HG03280 (cell line): Measurements from ENCODE around the gene PANK4.
"Not testable (repeated sequence)": the region's sequence is repeated elsewhere in the genome, so short reads cannot be mapped to it uniquely, and the experiment has no call there.

Experiments used
- ATAC-seq: cut with Tn5 transposase; IDR thresholded peaks from one replicate; pipeline ENCODE4 v1.9.1; 2021; ENCODE audit warnings: mild to moderate bottlenecking, moderate library complexity; ENCODE audit not compliant: unreplicated experiment

PANK4 gene

DNA sequence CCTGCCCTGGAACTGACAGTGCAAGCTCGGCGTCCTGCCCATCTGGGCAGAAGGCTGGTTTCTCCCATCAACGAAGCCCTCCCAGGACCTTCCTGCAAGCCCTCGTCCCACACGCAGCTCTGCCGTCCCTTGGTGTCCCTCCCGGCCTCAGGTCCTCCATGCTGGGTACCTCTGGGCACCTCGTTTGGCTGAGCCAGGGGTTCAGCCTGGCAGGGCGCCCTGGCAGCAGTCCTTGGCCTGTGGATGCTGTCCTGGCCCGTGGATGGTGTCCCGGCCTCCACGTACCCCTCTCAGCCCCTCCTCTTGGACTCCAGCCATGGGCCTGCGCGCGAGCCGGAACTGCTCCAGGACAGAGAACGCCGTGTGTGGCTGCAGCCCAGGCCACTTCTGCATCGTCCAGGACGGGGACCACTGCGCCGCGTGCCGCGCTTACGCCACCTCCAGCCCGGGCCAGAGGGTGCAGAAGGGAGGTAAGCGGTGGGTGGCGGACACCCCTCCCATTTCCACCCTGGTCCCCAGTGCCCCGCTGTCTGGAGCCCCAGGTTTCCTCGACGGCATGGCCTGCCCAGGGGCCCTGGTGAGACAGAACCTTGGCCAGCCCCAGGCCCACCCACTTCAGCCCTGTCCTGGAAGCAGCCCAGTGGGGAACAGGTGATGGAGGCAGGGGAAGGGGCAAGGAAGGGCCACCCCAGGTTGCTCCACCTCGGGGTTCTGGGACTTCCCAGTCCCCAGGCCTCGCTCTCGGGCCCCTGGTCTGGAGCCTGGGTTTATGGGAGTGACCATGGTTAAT, 33.3 kb upstream of the PANK4 start:
- no peak for ATAC-seq

DNA sequence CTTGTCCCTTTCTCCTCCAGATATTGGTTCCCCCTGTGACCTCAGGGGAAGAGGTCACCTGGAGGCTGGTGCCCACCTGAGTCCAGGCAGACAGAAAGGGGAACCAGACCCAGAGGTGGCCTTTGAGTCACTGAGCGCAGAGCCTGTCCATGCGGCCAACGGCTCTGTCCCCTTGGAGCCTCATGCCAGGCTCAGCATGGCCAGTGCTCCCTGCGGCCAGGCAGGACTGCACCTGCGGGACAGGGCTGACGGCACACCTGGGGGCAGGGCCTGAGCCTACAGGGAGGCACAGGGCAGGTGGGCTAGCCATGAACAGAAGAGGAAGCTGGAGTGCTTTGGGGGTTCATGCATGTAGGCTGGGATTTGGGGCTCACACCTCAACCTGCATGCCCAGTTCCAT, 32.5 kb upstream of the PANK4 start:
- no peak for ATAC-seq

DNA sequence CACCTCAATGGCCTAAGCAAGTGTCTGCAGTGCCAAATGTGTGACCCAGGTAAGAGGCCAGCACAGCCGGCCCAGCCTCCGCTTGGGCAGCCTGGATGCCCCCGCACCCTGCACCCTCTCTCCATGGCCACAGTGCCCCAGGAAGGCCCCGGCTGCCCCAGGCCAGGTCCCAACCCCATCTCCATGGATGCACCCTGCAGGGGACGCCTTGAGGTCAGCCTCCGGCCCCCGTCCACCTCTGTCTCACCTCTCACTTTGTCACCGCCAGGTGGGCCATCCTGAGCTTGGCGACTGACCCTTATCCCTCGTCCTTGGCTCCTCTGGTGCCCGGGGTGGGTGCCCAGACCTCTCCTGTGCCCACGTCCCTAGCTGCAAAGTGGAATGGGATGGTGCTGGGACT, 32.0 kb upstream of the PANK4 start:
- ATAC-seq = no peak

DNA sequence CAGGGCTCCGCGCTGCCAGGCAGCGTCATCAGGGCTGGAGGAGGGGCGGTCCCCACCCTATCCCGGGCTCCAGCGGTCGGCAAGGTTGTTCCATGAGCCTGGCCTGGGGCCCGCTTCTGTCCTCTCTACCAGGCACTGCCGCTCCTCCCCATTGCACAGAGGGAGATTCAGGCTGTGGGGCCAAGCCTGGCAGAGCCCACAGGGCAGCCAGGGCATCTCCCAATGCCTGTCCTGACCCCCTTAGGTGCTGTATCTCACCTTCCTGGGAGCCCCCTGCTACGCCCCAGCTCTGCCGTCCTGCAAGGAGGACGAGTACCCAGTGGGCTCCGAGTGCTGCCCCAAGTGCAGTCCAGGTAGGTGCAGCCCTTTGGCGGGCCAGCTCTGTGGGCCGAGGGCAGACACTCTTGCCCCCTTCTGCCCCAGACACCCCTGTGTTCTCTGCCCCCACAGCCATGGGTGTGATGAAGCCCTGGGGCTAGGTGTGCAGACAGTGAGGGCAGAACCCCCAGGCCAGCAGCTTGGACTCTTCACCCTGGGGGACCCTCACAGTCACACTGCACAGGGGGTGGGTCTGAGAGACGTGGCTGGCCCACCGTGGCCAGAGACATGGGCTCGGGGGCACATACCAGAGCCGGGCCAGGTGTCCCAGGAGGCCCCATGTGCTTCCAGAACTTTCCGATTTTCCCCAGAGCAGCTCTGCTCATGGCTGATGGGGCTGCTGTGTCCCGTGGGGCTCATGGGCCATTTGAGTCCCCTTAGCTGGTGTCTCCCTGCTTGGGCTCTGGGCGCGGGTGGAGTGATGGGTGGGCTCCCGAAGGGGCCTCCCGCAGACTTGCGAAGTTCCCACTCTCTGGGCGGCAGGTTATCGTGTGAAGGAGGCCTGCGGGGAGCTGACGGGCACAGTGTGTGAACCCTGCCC, 31.3 kb upstream of the PANK4 start:
- ATAC-seq = no peak

- ATAC-seq = peak; percentile 14
Measured at GRCh38 chr1:2556678-2557481, 30.5 kb upstream of the PANK4 start.

GRCh38 chr1:2556277-2556677, 29.9 kb upstream of the PANK4 start, which contains the start of gene TNFRSF14:
Gene TNFRSF14 (plus strand): TSS chr1:2556371. CDS start chr1:2556665, 294 bp downstream.
- ATAC-seq = peak; percentile 41

DNA sequence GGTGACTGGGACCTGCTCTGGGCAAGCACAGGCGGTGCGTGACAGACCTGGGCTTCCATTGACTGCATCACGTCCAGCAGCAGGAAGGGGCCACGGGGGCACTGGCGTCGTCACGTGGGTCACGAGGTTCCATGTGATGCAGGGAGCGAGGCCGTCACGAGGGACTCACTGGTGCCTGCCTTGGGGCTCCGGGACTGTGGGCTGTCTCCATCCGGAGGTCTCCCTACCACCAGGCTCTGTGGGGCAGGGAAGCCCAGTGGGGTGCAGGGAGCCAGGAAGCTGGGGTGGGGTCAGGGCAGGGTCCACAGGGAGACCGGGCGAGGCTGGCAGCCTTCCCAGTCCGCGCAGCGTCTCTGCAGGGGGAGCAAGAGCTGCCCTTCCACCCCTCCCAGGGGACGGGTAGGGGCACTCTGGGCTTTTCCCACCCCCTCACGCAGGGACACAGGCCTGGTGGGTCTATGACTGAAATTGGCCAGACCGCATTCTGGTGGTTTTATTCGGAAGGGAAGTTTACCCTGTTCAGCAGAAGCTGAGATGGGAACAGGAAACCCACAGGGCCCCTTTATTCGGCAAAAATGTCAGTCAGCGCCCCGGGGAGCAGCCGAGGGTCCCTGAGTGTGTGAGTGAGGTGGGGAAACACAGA, 29.4 kb upstream of the PANK4 start:
- peak; percentile 23 for ATAC-seq

GRCh38 chr1:2554621-2555387, 28.4 kb upstream of the PANK4 start:
- ATAC-seq = no peak

DNA sequence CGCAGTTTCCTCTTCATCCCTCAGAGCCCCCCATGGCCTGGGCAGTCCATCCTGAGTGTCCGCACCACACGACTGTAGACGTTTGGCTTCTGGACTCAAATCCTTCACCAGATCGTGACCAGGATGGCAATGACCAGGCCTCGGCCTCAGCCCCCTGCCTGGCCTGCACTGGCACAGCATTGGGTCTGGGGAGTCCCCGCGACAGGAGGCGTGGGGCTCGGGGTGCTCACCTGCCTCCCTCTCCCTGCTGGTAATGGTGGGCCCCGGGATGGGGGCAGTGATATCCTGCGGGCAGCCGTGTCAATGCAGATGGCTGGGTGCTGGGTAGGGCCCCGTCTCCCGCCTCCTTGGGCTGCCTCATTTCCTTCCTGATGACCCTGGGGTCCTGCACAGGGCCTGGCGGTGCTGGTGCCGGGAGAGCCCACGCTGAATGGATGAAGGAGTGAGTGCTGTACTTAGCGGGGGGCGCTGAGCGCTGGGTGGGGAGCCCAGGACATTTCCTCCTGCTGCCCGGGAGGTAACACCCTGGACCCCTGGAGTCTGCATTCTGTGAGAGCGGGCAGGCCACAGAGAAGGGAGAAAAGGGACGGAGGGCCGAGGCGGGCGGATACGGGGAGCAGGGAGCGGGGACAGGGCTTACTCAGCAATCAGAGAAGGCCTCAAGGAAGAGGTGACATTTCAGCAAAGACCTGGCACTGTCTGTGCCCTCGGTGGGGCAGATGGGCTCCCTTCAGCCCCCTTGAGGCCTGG, 27.6 kb upstream of the PANK4 start:
- ATAC-seq = no peak

DNA sequence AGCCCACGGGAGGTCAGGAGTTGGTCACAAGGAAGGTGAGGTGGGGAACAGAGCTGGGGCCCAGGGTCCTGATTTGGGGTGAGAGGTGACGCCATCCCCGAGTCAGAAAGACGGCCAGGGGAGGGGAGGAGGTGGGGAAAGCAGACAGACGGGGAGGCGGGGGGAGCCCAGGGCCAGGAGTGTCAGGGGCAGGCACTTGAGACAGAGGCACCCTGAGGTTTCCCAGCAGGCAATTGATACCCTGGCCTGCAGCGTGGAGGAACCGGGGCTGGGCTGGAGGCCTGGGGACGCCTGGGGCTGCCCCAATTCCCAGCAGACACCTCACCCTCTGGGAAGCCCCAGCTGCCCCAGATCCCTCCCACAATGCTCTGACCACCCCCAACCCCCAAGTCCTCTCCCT, 26.7 kb upstream of the PANK4 start:
- not testable (repeated sequence) for ATAC-seq

DNA sequence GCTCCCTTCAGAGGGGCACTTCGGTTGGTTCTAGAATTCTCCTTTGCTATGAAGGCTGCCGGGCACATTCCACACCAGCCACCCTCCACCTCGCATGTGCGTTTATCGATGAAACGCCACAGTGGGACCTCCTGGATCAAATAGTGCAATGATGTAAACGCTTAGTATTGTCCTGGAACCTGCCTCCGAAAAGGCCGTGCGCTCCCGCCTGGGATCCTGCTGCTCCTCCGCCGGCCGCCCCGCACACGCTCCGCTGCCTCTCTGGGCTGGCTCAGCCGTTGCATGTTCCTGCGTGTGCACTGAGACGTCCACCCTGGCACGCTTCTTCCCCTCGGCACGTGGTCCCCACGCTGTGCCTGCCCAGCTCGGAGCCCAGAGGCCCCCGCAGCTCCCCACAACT, 25.8 kb upstream of the PANK4 start:
- no peak for ATAC-seq

GRCh38 chr1:2551544-2551943, 25.1 kb upstream of the PANK4 start:
- ATAC-seq = not testable (repeated sequence)

DNA sequence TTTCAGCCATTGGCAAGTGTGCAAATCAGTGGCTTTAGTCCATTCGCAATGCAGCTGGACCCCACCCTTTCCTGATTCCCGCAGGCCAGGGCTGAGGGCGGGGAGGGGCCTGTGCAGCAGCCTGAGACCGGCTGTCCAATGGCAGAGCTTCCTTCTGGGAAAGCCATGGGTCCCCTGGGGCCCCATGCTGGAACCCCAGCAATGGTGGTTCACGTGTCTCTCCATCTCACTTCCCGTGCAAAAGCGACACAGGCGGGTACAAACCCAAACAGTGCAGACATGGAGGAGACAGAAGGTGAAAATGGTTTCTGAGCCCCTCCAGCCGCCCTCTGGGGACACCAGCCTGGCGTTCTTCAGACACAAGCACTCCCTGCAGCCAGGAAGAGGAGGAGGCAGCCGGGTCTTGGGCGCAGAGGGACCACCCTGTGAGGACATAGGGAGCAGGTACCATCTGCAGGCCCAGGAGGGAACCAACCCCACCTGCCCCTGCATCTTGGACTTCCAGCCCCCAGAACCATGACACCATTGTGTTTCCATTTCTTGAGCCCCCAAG, 24.0 kb upstream of the PANK4 start:
- ATAC-seq = not testable (repeated sequence)

DNA sequence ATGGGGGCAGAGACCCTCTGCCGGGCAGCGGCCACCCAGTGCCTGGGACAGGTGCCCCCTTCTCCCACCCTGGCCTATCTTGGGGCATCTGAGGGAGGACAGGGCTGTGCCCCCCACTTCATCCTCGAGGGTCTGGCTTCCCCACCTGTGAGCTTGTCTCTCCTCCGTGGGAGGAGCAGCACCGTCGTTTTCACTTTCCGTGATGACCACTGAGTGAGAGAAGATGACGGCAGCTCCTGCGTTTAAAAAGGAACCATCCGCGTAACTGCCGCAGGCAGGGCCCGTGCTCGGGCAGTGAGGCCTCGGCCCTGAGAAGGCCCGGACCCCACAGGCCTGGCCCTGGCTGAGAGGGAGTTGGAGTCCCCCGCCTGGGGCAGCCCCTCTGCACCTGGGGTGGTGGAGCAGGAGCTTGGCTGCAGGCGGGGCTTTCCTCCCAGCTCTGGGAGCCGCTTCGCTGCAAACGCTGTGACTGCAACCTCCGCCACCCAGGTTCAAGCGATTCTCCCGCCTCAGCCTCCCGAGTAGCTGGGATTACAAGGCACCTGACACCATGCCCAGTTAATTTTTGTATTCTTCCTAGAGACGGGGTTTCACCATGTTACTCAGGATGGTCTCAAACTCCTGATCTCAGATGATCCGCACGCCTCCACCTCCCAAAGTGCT, 23.1 kb upstream of the PANK4 start:
- not testable (repeated sequence) for ATAC-seq

DNA sequence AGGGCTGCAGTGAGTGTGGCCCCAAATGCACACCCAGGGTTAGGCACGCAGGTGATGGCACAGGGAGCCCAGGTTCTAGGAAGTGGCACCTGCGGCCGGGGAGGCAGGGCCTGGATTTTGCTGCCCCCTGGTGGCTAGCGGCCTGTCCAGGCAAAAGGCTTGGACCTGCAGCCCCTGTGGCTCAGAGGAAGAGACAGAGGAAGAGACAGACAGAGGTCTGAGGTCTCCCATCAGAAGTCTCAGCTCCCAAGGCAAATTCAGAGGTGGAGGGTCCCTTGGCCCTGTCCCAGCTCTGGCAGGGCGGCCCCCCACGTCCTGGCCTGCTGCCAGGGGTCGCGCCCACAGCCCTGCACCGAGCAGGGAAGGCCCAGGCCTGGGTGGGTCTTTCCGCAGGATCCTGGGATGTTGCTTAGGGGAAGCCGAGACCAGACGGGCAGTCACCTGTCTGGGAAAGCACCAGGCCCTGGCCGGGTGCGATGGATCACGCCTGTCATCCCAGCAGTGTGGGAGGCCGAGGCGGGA, 21.7 kb upstream of the PANK4 start:
- peak; percentile 19 for ATAC-seq

- no peak for ATAC-seq
Measured at GRCh38 chr1:2547210-2548067, 21.0 kb upstream of the PANK4 start.
